HG03139 (cell line): Measurements from ENCODE around the gene POU6F1.

Source experiments
- ATAC-seq: cut with Tn5 transposase; IDR thresholded peaks from one replicate; pipeline ENCODE4 v1.9.1; 2021; ENCODE audit not compliant: unreplicated experiment

The POU6F1 gene

DNA sequence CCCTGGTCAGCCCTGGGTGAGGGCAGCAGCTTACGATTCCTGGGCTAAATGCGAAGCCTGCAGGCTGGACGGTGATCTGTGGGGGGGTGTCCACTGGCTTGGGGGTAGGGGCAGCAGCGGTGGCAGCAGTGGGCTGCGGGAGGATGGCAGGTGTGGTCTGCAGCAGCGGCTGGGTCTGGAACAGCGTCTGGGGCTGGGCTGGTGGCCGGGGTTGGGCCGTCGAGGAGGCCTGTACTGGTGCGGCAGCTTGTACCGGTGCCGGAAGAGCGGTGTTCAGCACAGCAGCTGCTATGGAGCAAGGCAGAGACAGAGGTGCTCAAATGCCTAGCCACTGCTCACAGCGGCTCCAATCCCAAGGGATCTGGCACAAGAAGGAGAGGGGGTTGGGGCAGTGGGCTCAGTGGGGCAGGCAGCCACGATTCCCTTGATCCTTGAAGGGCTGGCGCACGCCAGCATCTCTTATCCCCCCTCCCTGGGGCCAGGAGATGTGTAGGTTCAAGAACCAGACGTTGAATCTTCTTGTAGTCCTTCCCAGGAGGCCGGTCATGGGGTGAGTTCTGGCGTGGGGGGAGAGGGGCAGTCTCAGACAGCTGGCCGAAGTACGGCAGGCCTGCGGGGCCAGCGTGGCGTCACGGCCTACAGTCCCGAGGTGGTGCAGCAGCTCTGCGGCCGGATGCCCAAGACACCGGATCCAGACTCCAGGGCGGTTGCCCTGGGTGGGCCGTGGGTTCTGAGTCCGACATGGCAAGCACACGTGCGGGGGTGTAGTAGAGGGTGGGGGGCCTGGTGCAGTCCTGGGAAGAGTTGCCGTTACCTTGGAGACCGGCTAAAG, 19.9 kb downstream of the POU6F1 start:
- no peak for ATAC-seq

- ATAC-seq, result no peak
Measured at GRCh38 chr12:51196547-51196946, 21.3 kb downstream of the POU6F1 start.

DNA sequence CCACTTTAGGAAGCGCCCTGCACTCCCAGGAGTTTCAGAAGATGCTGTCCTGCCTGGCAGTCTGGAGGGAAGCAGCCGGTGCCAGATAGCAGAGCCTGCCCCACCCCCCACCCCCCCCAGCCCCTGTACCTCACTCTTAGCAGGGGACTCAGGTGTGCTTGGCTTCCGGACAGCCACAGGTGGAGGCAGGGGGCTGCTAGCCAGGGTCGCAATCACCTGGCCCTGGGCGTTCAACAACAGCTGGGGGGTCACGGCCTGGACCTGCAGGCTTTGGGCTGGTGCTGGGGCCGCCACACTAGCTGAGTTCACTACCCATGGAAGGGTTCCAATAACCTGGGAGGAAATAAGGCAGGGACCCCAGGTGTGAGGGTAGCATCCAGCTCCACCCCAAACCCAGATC, 22.0 kb downstream of the POU6F1 start:
- ATAC-seq, result no peak

GRCh38 chr12:51192284-51192671, 25.6 kb downstream of the POU6F1 start:
- no peak for ATAC-seq

- ATAC-seq, result no peak
Measured at GRCh38 chr12:51191516-51192283, 26.2 kb downstream of the POU6F1 start.

DNA sequence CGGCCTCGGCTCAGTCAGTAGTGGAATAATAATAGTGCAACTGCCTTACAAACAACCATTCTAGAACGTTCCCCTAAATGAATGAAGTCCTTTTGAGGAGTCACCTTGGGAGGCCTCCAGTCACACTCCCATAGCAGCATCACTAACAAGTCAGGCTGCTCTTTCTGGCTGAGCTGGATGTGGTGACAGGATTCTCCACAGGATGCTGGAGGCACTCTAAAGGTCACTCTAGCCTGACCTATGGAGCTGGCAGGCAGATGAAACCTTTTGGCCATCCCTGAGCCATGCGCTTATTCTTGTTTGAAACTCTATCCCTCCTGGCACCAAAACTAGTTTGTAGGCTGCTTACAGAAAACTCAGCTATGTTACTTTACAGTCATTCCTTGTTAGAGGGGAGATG, 27.0 kb downstream of the POU6F1 start:
- no peak for ATAC-seq

DNA sequence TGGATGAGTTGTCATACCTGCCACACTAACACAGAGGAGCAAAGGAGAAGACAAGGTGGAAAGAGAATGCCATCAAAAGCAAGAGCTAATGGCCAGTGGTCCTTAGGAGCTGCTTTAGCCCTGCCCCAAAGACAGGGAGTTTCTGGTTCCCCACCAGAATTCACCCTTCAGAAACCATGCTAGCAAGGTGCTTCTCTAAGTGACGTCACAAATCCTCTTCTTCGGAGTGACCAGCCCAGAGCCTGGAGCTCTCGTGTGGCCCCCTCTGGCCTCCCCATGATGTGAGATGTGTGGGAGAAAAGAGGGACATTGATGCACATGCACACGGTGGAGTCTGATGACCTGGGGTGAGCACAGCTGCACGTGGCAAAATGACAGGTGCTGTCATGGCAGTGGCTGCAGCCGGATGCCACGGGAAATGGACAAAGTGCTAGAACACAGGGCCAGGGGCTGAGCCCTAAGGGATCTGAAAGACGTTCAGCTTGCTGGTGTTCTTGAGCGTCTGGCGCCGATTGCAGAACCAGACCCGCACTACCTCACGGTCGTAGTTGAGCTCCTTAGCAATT, 28.0 kb downstream of the POU6F1 start:
- ATAC-seq, result no peak

DNA sequence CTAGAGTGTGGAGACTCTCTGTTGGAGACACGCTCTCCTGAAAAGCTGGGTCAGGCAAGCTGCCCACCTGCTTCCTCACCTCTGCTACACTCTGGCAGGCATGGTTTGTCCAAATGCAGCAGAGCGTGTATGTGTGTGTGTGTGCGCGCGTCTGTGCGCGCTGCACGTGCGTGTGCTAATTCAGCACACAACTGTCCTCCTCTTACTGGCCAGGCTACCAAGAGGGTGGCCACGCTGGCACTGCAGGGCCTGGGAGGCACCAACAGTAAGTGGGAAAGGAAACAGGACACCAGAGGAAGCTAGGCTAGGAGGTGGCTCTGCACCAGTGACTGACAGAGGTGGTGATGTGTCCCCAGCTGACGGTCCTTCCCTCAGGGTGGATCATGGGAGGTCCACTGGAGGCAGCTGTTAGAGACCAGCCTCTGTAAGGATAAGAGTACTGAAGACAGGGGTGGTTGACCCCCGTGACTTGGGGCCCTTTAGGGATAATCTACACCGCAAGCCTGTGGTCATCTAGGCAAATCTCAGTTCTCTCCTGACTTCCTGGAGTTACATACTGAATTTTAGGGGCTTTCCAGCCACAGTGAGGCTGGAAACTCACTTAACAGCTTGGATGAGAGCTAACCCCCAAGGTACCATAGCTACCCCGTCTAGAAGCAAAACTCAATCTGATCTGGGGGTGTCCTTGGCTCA, 29.4 kb downstream of the POU6F1 start:
- peak; percentile 49 for ATAC-seq

DNA sequence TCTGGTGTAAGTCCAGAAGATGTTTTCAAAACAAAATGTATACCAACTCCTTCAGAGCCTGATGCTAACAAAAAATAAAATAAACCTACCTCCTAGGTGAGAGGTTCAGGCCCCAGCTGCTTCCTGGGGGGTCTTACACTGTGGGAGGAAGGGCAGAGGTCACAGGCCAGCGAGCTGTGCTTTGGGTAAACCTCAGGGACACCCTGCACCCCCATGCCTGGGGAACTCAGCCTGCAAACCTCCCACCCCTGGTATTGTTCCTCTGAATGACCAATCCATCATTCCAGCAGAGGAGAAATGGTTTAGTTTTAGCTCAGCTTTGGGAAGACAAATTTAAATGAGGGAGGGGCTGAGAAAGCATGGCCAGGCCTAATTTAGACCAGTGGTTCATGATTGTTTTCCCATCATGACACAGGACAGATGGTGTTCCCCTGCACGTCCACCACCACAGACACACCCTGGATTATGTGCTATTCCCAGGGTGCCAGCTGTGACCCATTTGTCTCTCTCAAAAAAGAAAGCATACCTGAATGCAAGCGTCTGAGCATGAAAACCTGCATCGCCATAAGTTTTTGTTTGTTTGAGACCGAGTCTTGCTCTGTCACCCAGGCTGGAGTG, 30.4 kb downstream of the POU6F1 start:
- no peak for ATAC-seq

GRCh38 chr12:51186465-51187085, 31.3 kb downstream of the POU6F1 start:
- ATAC-seq, result no peak

DNA sequence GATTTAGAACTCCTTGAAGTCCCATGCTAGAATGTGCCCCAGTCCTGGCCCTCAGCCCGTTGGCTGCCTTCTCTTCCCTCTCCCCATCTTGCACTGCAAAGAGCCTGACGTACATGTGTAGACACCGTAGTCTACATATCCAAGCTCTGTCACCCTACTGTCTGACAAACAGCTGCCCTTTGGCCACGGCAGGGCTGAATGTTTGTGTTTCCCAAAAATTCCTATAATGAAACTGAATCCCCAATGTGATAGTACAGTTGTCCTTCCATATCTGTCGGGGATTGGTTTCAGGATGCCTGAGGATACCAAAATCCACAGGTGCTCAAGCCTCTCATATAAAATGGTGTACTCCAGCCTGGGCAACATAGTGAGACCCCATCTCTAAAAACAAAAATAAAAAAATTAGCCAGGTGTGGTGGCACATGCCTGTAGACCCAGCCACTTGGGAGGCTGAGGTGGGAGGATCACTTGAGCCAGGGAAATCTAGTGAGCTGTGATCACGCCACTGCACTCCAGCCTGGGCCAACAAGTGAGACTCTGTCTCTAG, 32.6 kb downstream of the POU6F1 start:
- ATAC-seq, result no peak

DNA sequence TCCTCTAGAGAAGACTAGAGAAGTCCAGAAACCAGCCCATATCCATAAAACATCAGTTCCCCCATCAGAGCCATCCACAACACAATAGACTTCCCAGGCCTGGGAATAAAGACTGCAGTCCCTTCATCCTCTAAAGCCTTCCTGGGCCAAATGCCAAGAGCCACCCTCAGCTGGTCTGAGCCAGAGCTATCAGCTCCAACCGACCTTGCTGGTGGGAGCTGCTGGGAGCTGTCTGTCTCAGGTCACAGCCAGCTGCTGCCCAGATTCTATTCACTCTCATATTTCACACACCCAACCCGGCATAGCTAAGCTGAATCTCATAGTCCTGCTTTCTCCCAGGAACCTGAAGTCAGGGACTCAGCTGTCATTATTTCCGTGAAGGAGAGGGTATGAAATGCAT, 34.0 kb downstream of the POU6F1 start:
- no peak for ATAC-seq

GRCh38 chr12:51183349-51183748, 34.5 kb downstream of the POU6F1 start:
- no peak for ATAC-seq

DNA sequence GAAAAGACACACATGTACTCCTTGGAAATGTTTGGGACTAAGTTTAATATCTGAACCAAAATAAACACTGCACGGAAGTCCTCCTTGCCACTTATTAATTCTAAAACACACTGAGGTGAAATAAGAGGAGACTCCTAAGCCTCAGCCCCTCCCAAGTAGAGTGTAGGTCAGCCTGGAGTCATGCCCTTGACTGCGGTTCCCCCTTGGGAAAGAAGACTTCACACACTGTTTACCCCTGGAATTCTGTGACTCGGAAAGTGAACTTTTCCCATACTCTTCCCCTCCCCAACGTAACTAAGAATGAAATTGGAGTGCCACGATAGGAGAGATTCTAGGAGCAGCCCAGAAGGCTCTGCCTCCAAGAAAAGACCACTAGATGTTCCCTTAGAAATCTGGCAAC, 36.3 kb downstream of the POU6F1 start:
- ATAC-seq, result no peak

- ATAC-seq, result no peak
Measured at GRCh38 chr12:51177897-51178296, 40.0 kb downstream of the POU6F1 start.

DNA sequence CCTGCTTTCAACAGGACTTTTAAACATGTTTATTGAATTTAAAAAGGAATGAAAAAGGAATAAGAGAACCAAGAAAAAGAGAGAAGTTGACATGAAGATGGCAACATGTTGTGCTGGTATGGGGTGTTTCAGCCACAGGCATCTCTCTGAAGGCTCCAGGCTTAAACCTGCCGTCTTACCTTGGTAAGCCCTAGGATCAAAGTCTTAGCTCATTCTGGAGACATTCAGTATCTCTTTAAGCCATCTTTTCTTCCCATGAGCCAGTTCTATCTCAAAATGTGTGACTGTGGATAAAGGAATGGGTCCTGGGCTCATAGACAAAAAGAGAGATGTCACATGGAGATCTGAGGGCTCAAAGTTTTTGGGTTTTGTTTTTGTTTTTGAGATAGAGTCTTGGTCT, 43.4 kb downstream of the POU6F1 start:
- ATAC-seq, result no peak

GRCh38 chr12:51172515-51173431, 45.1 kb downstream of the POU6F1 start, which contains the start of gene TFCP2:
Gene TFCP2 (minus strand): TSS chr12:51173135. CDS start chr12:51172422, 713 bp downstream.
- peak; percentile 88 for ATAC-seq

GRCh38 chr12:51171884-51172514, 45.9 kb downstream of the POU6F1 start:
- ATAC-seq, result no peak

- ATAC-seq, result no peak
Measured at GRCh38 chr12:51163795-51164194, 54.1 kb downstream of the POU6F1 start.
